HG02763 (cell line): ENCODE measurements around the gene HOXB2.
"Not testable (repeated sequence)": the region's sequence is repeated elsewhere in the genome, so short reads cannot be mapped to it uniquely, and the experiment has no call there.

Experiments used
- ATAC-seq: cut with Tn5 transposase; IDR thresholded peaks from one replicate; pipeline ENCODE4 v1.9.1; 2021; ENCODE audit warnings: mild to moderate bottlenecking, moderate library complexity; ENCODE audit not compliant: unreplicated experiment

HOXB2 gene

DNA sequence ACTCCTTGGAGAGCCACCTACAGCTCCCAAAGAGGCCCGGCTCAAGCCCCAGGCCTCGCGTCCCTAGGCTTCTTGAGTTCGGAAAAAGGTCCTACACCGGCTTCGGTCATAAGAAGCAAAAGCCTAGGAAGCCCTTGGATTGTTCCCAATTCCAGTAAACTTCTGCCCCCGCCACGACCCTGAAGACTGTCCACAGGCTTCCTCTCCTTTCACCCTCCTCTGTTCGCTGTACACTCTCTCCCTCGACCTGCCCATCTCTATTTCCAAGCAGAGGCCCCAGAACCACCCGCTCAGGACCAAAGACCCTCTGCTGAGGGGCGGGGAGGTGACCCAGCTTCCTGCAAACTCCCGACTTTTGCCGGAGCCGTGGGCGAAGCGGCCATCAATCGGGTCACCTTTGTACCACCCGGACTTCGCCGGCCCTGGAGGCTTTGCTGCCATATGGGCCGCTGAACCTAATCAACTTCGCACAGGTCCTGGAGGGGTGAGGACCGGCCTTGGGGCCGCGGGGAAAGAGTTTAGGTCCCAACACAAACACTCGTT is 2.7 kb downstream of the HOXB2 start:
- ATAC-seq, result no peak

- no peak for ATAC-seq
These were observed 3.3 kb downstream of the HOXB2 start for GRCh38 chr17:48541577-48542113.

GRCh38 chr17:48541036-48541576 is 3.8 kb downstream of the HOXB2 start:
- no peak for ATAC-seq

DNA sequence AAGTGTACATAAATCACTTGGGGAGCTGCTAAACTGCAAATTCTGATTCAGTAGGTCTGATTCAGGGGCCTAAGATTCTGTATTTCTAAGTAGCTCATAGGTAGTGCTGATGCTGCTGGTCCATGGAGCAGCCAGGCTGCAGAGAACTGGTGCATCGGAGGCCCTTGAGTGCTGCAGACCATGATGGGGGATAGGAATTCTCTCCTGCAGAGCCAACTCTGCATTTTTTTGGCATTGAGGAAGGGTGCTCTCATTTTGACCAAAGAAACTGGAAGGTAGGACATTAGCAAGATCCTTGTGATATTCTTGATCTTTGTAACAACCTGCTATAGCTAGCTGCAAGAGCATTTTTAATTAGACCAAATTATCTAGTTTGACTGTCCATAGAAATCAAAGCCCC is 4.7 kb downstream of the HOXB2 start:
- ATAC-seq, result no peak

DNA sequence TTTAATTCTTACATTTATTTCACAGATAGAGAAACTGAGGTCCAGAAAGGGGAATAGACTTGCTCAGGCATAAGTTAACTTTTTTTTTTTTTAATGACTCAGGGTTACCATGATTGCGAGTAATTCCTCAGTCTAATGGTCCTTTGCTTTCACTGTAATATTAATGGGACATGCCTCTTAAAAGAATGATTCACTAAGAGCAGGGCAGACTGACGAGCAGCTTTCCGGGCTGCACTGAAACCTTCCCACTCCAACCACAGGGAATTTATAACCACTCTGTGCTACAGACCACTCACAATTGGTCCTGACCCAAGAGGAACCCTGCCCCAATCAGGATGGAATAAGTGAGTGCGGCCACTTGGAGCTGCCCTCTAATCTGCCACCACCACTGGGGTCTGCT is 5.7 kb downstream of the HOXB2 start:
- ATAC-seq, result no peak

- ATAC-seq, result no peak
These were observed 7.6 kb downstream of the HOXB2 start for GRCh38 chr17:48537316-48537715.

DNA sequence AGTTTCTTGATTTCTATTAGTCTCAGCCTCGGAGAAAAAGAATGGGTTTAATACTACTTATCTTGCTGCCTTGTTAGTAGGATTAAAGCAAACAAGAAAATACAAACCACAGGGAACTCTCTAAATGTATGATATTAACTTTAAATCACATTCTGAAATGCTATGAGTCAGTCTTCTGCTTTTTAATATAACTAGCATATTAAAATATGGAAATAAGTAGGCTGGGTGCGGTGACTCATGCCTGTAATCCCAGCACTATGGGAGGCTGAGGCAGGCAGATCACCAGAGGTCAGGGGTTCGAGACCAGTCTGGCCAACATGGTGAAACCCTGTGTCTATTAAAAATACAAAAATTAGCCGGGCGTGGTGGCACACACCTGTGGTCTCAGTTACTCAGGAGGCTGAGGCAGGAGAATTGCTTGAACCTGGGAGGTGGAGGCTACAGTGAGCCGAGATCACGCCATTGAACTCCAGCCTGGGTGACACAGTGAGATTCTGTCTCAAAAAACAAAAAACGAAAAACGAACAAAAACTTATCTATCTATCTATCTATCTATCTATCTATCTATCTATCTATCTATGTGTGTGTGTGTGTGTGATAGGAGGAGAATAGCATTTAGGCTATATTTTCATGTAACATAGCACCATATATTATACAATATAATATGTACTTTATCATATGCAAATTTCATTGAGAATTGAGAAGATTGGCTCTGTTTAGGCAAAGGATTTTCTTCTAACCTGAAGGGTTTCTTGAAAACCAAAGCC is 8.9 kb downstream of the HOXB2 start:
- ATAC-seq, result not testable (repeated sequence)

GRCh38 chr17:48532261-48532660 is 12.6 kb downstream of the HOXB2 start:
- ATAC-seq, result no peak

DNA sequence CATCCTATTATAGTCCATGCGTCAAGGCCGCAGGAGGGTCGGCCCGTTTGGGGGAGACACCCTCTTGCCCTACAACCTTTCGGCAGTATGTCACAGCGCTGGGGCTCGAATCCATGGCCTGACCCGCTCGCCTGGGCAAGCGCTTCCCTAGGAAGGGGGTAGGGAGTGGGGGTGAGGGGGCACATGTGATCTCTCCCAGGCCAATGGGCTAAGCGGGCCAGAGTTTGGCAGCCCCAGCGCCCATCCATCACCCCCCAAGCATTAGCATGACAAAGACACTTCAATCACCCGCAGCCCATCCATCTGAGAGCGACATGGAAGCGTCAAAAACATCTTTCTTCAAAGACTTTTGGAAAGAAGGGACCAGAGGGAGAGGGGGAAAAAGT is 14.0 kb downstream of the HOXB2 start, which contains the start of gene HOXB1:
TSS of gene HOXB1 (minus strand) at position 125 of the 386 bp plus-strand sequence. CDS start at position 18, 107 bp downstream.
- no peak for ATAC-seq

DNA sequence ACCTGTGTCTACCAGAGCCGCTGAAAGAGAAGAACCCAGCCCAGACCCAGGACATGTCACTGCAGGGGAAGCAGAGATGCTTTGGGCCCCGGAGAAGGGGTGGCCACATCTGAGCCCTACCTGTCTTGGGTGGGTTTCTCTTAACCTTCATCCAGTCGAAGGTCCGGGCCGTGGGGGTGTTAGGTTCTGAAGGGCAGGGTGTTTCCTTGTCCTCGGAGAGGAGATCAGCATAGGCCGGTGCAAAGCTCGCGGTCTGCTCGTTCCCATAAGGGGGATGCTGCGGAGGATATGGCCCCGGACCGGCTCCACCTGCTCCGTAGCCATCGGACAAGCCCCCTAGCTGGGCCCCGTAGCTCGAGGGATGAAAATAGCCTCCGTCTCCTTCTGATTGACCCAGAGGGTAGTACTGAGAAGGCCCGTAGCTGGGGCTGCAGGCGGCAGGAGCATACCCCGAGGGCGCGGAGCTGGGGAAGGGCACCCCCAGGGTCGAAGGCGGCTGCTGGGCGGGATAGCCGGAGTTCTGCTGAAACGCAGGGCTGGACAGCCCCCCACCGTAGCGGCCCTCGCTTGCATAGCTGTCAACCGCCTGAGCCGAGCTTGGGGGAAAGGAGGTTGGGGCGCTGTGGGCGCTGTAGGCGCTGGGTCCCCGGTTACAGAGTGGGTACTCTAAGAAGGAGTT is 14.6 kb downstream of the HOXB2 start:
- no peak for ATAC-seq

DNA sequence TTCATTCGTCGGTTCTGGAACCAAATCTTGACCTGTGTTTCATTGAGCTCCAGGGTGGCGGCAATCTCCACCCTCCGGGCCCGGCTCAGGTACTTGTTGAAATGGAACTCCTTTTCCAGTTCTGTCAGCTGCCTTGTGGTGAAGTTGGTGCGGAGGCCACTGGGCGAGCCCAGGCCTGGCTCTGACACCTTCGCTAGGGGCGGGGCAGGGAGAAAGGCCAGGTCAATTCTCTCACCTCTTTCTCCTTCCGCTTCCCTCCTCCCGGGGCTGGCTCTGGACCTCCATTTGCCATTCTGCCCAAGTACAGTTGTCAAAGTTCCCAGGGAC is 15.3 kb downstream of the HOXB2 start:
- no peak for ATAC-seq

DNA sequence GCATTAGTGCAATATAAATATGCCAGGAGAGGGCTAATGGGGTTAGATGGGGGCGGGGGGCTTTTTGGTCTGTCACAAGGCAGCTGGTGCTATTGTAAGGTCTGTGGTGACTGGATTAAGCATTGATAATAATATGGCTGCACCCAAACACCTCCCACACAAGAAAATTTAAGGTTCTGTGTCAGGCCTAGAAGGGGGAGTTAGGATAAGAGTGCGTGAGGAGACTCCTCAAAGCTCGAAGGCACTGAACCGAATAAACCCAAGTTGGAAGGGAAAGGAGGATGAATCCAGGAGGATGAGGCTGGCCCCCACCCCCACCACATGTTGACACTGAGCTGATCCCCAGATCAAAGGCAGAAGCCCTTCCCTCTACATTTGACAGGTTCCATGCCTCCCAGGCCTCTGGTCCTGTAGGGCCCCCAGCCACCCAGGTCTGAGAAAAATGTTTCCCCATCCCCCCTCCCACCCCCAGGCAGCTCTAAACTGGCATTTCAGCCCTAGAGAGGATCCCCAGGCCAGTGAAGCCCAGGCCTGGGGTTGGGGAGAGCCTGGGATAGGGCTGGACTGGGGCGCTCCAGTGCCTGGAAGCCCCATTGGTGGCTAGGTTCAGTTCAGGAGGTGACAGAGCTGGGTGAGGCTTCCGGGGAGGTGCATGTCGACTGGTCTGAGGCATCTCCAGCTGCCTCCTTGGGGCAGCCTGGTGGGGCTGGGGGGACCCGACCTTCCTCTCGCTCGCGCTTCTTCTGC is 15.8 kb downstream of the HOXB2 start:
- no peak for ATAC-seq

DNA sequence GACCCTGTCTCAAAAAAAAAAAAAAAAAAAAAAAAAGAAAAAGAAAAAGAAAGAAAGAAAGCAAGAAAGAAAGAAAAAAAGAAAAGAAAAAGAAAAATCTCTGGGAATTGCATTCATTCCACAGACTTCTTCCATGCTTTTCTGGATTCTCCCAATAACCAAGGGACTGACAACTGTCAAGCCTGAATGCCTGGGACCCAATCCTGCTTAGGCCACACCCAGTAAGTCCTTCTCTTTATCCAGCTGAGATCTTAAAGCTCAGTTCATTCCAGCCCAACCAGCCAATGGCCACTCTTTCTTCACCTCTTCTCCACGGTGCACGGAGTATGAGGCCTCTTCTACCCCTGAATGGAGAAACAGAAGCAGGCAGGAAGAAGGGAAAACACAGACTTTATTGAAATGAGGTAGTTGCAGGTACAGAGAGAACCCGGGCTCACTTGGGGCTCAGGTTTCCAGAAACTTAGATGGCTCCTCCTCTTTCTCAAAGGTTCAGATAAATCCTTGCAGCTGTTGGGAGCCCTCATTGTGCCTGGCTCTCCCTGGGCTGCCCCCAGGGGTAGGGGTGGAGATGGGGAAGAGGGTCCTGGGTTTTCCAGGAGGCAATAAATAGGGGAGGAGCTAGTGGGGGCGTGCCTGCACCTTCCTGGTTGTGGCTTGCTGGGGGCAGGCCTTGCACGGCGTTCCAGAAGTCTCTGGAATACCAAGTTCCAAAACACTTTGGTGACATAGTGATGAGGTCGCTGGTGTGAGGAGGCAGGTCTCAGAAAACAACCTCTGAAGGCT is 16.6 kb downstream of the HOXB2 start:
- no peak for ATAC-seq

DNA sequence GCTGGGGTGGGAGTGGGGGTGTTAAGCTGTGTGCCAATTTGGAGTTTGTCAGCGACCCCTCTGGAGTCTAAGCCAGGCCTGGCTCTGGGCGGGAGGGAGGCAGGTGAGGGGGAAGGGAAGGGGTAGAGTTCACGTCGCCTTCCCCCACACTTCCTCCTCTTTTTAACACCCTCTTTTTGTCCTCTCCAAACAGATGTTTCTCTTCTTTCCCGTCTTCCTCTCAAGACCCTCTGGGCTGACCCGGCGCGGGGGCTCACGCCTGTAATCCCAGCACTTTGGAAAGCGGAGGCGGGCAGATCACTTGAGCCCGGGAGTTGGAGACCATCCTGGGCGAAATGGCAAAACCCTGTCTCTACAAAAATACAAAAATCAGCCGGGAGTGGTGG is 17.4 kb downstream of the HOXB2 start:
- no peak for ATAC-seq

DNA sequence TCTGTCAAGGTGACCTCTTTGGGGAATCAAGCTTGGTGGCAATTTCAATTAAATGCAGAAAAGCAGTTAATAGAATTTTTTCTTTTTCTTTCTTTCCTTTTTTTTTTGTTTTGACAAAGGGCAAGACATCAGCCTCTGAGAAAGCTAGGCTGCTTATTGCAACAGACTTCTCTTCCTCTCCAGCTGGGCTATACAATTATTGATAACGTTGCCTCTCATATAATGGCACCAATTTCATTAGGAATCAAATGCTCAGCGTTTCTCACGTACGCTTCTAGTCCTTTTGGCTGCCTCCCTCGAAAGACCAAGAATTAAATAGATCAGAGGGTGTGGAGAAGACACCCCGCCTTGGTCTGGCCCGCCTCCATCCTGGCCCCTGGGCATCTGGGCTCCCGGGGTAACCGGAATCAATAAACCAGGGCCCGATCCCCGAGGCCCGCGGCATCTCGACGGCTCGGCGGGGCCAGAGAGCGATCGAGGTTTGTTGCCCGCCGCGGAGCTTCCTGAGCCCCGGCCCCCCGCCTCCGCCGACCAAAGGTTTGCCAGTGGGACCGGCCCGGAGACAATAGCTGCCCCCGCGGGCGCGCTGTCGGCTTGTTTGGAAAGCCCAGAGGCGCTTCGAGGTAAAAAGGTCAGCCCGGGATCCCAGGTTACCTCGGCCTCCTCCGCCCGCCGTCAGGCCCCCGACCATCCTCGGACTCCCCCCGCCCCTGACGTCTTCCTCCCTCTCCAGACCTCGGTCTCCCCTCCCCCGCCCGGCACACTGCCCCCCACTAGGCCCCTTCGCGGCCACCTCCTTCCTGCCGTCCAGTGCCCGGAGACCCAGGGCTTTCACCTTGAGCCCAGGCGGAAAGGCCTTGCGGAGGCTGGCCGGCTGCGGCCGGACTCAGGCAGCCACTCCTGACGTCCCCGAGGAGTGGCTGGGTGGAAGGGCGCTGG is 18.0 kb downstream of the HOXB2 start:
- ATAC-seq, result no peak

GRCh38 chr17:48523010-48523409 is 21.9 kb downstream of the HOXB2 start:
- ATAC-seq, result no peak

DNA sequence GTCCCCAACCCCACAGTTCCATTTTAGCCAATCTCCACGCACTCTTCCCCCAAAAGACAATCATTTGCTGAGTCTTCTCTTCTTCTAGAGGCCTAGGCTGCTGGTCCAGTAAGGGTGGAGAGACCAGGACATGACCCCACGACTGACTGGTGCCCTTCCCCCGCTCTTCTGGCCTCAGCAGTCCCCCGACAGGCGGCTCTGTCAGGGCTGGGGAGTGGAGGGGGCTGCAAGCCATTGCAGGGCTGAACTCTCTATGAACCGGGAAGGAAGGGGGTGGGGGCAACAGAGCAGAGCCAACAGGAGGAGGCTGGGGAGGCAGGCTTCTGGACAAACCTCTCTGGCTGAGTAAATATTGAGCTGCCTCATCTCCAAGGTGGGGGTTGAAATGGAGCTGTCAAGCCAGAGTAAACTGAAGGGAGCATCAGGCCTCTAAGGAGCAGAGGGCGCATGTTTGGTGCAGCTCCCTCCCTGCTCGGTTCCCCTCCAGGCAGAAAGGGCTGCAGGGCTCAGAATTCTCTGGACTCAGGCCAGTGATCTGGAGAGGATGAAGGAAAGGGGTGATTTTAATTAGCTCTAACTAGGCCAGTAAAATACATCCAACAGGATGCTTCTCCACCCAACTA is 22.8 kb downstream of the HOXB2 start:
- ATAC-seq, result no peak

DNA sequence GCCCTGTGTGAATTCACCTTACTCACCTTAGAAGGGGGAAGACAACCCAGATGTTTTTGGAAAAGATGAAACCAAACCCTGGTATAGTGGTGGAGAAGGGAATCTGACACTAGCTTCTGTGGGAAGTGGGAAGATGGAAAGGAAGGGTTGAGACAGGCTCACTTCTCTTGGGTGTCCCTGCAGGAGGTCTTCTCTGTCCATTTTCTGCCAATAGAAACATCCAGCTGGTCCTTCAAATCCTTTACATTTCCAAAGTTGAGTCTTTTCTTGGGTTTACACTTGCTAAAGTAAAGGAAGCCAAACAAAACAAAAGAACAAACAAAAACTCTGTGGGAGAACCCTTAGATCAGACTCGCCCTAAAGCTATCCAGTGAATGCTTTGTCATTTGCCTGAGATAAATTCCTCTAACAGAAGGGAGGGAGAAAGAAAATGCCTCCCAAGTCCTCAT is 24.3 kb downstream of the HOXB2 start:
- no peak for ATAC-seq

- no peak for ATAC-seq
These were observed 25.5 kb downstream of the HOXB2 start for GRCh38 chr17:48519427-48519826.
